ENCODE measurements around the gene SLC25A21. TPM values are rescaled to one million over a fixed set of nuclear protein-coding genes. Genes with fewer than 3 reads are reported as not detected.

SLC25A21 gene
- total RNA-seq, 4 donors from 2014 or later, result 0.08 to 0.29 TPM; not detected in 2

DNA sequence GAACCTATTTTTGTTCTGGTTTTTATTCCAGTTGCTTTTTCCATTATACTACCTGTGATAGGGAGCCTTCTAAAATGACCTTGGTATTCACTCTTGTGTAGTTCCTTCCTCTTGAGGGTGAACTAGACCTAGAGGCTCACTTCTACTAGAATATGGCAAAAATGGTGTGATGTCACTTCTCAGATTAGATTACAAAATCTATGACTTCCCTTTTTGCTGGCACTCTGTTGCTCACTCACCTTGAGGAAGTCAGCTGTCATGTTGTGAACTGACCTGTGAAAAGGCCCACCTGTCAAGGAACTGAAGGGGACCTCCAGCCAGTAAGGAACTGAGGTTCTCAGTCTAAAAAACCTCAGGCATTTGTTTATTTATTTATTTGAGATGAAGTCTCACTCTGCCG lies 31.0 kb upstream of the SLC25A21 start:
- TF ChIP-seq POLR2A (IDR thresholded peaks at IDR 0.05), result no peak
- TF ChIP-seq, protein P1, sequence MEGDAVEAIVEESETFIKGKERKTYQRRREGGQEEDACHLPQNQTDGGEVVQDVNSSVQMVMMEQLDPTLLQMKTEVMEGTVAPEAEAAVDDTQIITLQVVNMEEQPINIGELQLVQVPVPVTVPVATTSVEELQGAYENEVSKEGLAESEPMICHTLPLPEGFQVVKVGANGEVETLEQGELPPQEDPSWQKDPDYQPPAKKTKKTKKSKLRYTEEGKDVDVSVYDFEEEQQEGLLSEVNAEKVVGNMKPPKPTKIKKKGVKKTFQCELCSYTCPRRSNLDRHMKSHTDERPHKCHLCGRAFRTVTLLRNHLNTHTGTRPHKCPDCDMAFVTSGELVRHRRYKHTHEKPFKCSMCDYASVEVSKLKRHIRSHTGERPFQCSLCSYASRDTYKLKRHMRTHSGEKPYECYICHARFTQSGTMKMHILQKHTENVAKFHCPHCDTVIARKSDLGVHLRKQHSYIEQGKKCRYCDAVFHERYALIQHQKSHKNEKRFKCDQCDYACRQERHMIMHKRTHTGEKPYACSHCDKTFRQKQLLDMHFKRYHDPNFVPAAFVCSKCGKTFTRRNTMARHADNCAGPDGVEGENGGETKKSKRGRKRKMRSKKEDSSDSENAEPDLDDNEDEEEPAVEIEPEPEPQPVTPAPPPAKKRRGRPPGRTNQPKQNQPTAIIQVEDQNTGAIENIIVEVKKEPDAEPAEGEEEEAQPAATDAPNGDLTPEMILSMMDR (IDR thresholded peaks at IDR 0.05), result no peak
- intact Hi-C loops (cut with DNase I; ENCODE audit: low total_unique reads), result no loop called here
- WGBS, 2 donors, result 90 to 100% methylated on average over 1 of the region's 1 CpG
- DNase-seq (ENCODE audit: low spot score in 2 of 2), result no peak
- no peak overlapping the region for H3K4me3 ChIP-seq (ENCODE audit: low read depth, poor library complexity, severe bottlenecking)

DNA sequence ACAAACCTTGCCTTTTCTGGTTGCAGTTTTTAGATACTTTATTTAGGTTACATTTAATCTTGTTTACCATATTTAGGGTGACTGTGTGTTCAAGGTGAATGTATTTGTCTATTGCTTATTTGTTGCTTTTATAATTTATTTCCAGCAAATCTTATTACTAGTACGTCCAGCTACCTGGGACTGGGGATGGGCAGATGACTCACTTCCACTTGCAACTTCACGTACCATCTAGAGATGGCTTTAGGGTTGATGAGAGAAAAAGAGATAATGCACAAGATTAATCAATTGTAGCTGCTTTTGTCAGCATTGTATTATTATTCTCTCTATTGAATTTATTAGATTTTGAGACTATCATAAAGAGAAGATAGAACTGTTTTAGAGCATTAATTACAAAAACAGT lies 30.4 kb upstream of the SLC25A21 start:
- TF ChIP-seq, protein P1 (IDR thresholded peaks at IDR 0.05), result no peak
- TF ChIP-seq POLR2A (IDR thresholded peaks at IDR 0.05), result no peak
- WGBS, 2 donors, result 63 to 69% methylated on average over 2 of the region's 2 CpGs
- no peak for DNase-seq (ENCODE audit: low spot score in 2 of 2)
- intact Hi-C loops (cut with DNase I; ENCODE audit: low total_unique reads), result no loop called here
- no peak overlapping the region for H3K4me3 ChIP-seq (ENCODE audit: low read depth, poor library complexity, severe bottlenecking)

DNA sequence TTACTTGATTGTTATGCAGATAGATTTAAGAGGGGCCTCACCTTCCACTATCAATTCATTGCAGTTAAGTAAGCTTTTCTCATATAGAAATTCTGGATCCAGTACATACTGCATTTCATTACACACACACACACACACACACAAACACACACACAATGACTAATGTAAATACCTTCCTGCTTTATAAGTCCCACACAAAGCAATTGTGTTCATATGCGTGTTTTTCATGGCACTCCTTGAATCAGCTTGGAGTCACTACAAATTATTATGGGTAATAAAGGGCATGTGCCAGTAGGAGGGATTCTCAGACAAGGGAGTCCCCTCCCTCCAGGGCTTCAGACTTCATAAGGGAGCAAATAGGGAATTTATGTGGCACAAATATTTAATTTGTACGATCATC lies 29.9 kb upstream of the SLC25A21 start:
- TF ChIP-seq POLR2A (IDR thresholded peaks at IDR 0.05), result no peak
- TF ChIP-seq, protein P1 (IDR thresholded peaks at IDR 0.05), result no peak
- no peak for DNase-seq (ENCODE audit: low spot score in 2 of 2)
- whole genome bisulfite sequencing, 2 donors, result 72 to 77% methylated on average over 2 of the region's 2 CpGs
- no peak overlapping the region for H3K4me3 ChIP-seq (ENCODE audit: low read depth, poor library complexity, severe bottlenecking)
- intact Hi-C loops (cut with DNase I; ENCODE audit: low total_unique reads), result no loop called here

- WGBS, 2 donors, result 97 to 100% methylated on average over 2 of the region's 2 CpGs
- intact Hi-C loops (cut with DNase I; ENCODE audit: low total_unique reads), result no loop called here
- TF ChIP-seq, protein P1 (IDR thresholded peaks at IDR 0.05), result no peak
- no peak for TF ChIP-seq POLR2A (IDR thresholded peaks at IDR 0.05)
- H3K4me3 ChIP-seq (ENCODE audit: low read depth, poor library complexity, severe bottlenecking), result no peak overlapping the region
- no peak for DNase-seq (ENCODE audit: low spot score in 2 of 2)
These were observed 29.3 kb upstream of the SLC25A21 start for GRCh38 chr14:37201724-37202123.

DNA sequence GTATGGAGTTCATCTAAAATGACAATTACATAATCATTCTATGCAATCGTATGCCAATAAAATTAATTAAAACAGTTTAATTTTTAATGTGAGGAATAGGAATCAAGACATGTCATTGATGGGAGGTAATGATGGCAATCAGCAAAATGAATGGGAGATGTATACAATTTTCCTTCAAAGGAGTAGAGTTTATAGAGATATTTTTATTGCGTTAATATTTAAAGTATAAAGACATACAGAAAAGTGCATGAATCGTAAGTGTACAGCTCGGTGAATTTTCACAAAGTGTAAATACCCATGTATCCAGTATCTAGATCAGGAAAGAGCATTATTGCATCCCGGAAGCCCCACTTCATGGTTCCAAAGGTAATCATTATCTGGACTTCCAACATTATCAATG lies 26.5 kb upstream of the SLC25A21 start:
- intact Hi-C loops (cut with DNase I; ENCODE audit: low total_unique reads), result no loop called here
- H3K4me3 ChIP-seq (ENCODE audit: low read depth, poor library complexity, severe bottlenecking), result no peak overlapping the region
- 81 to 84% methylated on average over 5 of the region's 5 CpGs for WGBS, 2 donors
- DNase-seq (ENCODE audit: low spot score in 2 of 2), result no peak
- TF ChIP-seq POLR2A (IDR thresholded peaks at IDR 0.05), result no peak
- TF ChIP-seq, protein P1 (IDR thresholded peaks at IDR 0.05), result no peak

GRCh38 chr14:37198273-37198598 lies 25.8 kb upstream of the SLC25A21 start:
- intact Hi-C loops (cut with DNase I; ENCODE audit: low total_unique reads), result no loop called here
- TF ChIP-seq, protein P1 (IDR thresholded peaks at IDR 0.05), result no peak
- no peak for TF ChIP-seq POLR2A (IDR thresholded peaks at IDR 0.05)
- DNase-seq (ENCODE audit: low spot score in 2 of 2), result no peak
- peak overlapping the region; percentile 51 for H3K4me3 ChIP-seq (ENCODE audit: low read depth, poor library complexity, severe bottlenecking)
- WGBS, 2 donors, result 5 to 8% methylated on average over 11 of the region's 11 CpGs

Measured in lower leg skin (tissue), 4 donors.